H1 (cell line): ENCODE results near the gene HRNR. TPM values are rescaled to one million over a fixed set of nuclear protein-coding genes. Genes with fewer than 3 reads are reported as not detected.

Experiments
- CTCF ChIA-PET: fragments of 300-600 bp; sonication (Branson Sonifier 250); formaldehyde crosslinking; loops from one replicate; lab custom pipeline; 2021; ENCODE audit not compliant: partially characterized antibody; lab: Charles Lee
- POLR2A ChIA-PET: fragments of 300-600 bp; sonication (Branson Sonifier 250); formaldehyde crosslinking; loops from one replicate; lab custom pipeline; 2021; ENCODE audit warnings: inconsistent platforms; ENCODE audit not compliant: partially characterized antibody; lab: Charles Lee
- DNase-seq, 2 experiments: peaks; one replicate each; pipeline versions ENCODE4 v3.0.0 to v3.0.0-alpha.2; 2010 to 2022; ENCODE audit warnings: low spot score in 2 of 2, low read depth in 1 of 2, mixed read lengths in 1 of 2
- FAIRE-seq: peaks from 2 replicates; lab custom pipeline; 2011; peaks lifted over from hg19 to GRCh38; lab: Jason Lieb, UNC
- H2AFZ ChIP-seq: 2 replicates; pipeline ENCODE4 v1.8.1; 2012; ENCODE audit warnings: low read length, inconsistent platforms
- H2AK5ac ChIP-seq: 2 replicates; pipeline ENCODE4 v1.6.1; 2013; ENCODE audit warnings: low read depth, low read length
- H2BK120ac ChIP-seq: replicated peaks from 2 replicates; pipeline ENCODE3; 2013; ENCODE audit warnings: low read depth, low read length, inconsistent platforms
- H2BK12ac ChIP-seq: 2 replicates; pipeline ENCODE4 v1.6.1; 2013; ENCODE audit warnings: low read depth, low read length
- H2BK15ac ChIP-seq: 2 replicates; pipeline ENCODE4 v1.6.1; 2013; ENCODE audit warnings: low read length
- H2BK20ac ChIP-seq: 2 replicates; pipeline ENCODE4 v1.6.1; 2013; ENCODE audit warnings: low read length
- H2BK5ac ChIP-seq: 2 replicates; pipeline ENCODE4 v1.6.1; 2013; ENCODE audit warnings: low read depth, low read length
- H3K14ac ChIP-seq: 2 replicates; pipeline ENCODE4 v1.6.1; 2013; ENCODE audit warnings: inconsistent platforms; ENCODE audit not compliant: insufficient read length
- H3K18ac ChIP-seq: 2 replicates; pipeline ENCODE4 v1.6.1; 2013; ENCODE audit warnings: low read length; ENCODE audit errors: extremely low read depth
- H3K23ac ChIP-seq: 2 replicates; pipeline ENCODE4 v1.6.1; 2013; ENCODE audit warnings: inconsistent platforms; ENCODE audit not compliant: insufficient read length
- H3K23me2 ChIP-seq: 2 replicates; pipeline ENCODE4 v1.6.1; 2013; ENCODE audit warnings: low read depth, low read length
- H3K27ac ChIP-seq: 2 replicates; pipeline ENCODE4 v1.6.1; 2011; ENCODE audit warnings: low read depth, low read length, inconsistent platforms
- H3K27me3 ChIP-seq, 4 experiments: replicated peaks in 1 of 4; 1 replicate in 1 of 4; 2 replicates in 3 of 4; pipeline versions ENCODE4 v1.6.1 to v1.8.1; 2011 to 2013; ENCODE audit warnings: low read length in 3 of 4, mild to moderate bottlenecking in 3 of 4, inconsistent platforms in 2 of 4, mixed read lengths in 2 of 4, moderate library complexity in 1 of 4; ENCODE audit not compliant: control insufficient read depth in 3 of 4, insufficient read depth in 3 of 4; ENCODE audit errors: extremely low read depth in 1 of 4
- H3K36me3 ChIP-seq, 4 experiments: 2 replicates each; pipeline versions ENCODE4 v1.6.1 to v1.8.1; 2011 to 2013; ENCODE audit warnings: mild to moderate bottlenecking in 4 of 4, low read length in 3 of 4, moderate library complexity in 2 of 4, control low read depth in 1 of 4, inconsistent platforms in 1 of 4; ENCODE audit not compliant: insufficient read depth in 4 of 4, control insufficient read depth in 2 of 4
- H3K4ac ChIP-seq: replicated peaks from 2 replicates; pipeline ENCODE3; 2013; ENCODE audit warnings: low read length, low read depth, mixed read lengths, inconsistent platforms; ENCODE audit not compliant: insufficient read length
- H3K4me1 ChIP-seq, 4 experiments: replicated peaks in 1 of 4; 1 replicate in 1 of 4; 2 replicates in 3 of 4; pipeline versions ENCODE4 v1.6.1 to v1.8.1; 2011 to 2013; ENCODE audit warnings: low read length in 3 of 4, inconsistent platforms in 2 of 4, mixed read lengths in 1 of 4; ENCODE audit not compliant: insufficient read depth in 4 of 4, control insufficient read depth in 3 of 4
- H3K4me2 ChIP-seq, 2 experiments: 2 replicates each; pipeline versions ENCODE4 v1.6.1 to v1.8.1; 2011 to 2013; ENCODE audit warnings: low read depth in 2 of 2, low read length in 2 of 2, control low read depth in 1 of 2, inconsistent platforms in 1 of 2, mild to moderate bottlenecking in 1 of 2; ENCODE audit not compliant: insufficient read depth in 1 of 2
- H3K4me3 ChIP-seq, 4 experiments: fragments of 200-600, 300-600 bp in 1 of 4; sonication (generic), shearing (Covaris generic), sonication (Bioruptor Twin) in 1 of 4; 2 replicates each; pipeline versions ENCODE4 v1.5.1 to v1.8.1; 2011 to 2016; ENCODE audit warnings: low read length in 4 of 4, low read depth in 3 of 4, control low read depth in 2 of 4, inconsistent platforms in 2 of 4, mild to moderate bottlenecking in 2 of 4, mixed read lengths in 1 of 4, moderate library complexity in 1 of 4; ENCODE audit not compliant: insufficient read depth in 2 of 4; ENCODE audit errors: extremely low read depth in 1 of 4
- H3K56ac ChIP-seq: replicated peaks from 2 replicates; pipeline ENCODE3; 2013; ENCODE audit warnings: low read depth, mild to moderate bottlenecking, mixed read lengths, low read length, inconsistent platforms; ENCODE audit not compliant: insufficient read length
- H3K79me1 ChIP-seq: 2 replicates; pipeline ENCODE4 v1.6.1; 2013; ENCODE audit warnings: low read depth, low read length, control low read depth
- H3K79me2 ChIP-seq, 2 experiments: 2 replicates each; pipeline versions ENCODE4 v1.6.1 to v1.8.1; 2012 to 2013; ENCODE audit warnings: low read length in 2 of 2, mild to moderate bottlenecking in 2 of 2, inconsistent platforms in 1 of 2; ENCODE audit not compliant: insufficient read depth in 2 of 2, control insufficient read depth in 1 of 2
- H3K9ac ChIP-seq, 4 experiments: replicated peaks in 1 of 4; 1 replicate in 1 of 4; 2 replicates in 3 of 4; pipeline versions ENCODE4 v1.6.1 to v1.8.1; 2011 to 2013; ENCODE audit warnings: low read depth in 3 of 4, low read length in 3 of 4, control low read depth in 2 of 4, mild to moderate bottlenecking in 2 of 4, moderate library complexity in 2 of 4, inconsistent platforms in 1 of 4; ENCODE audit errors: extremely low read depth in 1 of 4
- H3K9me3 ChIP-seq, 2 experiments: 2 replicates each; pipeline versions ENCODE4 v1.6.1 to v1.8.1; 2012 to 2013; ENCODE audit warnings: mild to moderate bottlenecking in 2 of 2, moderate library complexity in 2 of 2, control low read depth in 1 of 2, inconsistent platforms in 1 of 2, low read depth in 1 of 2, low read length in 1 of 2, mixed read lengths in 1 of 2; ENCODE audit not compliant: insufficient read depth in 2 of 2
- H4K20me1 ChIP-seq, 2 experiments: replicated peaks in 1 of 2; 2 replicates each; pipeline versions ENCODE3 to v1.8.1; 2011 to 2013; ENCODE audit warnings: inconsistent platforms in 2 of 2, low read length in 2 of 2, mild to moderate bottlenecking in 1 of 2; ENCODE audit not compliant: insufficient read depth in 2 of 2, control insufficient read depth in 1 of 2
- H4K5ac ChIP-seq: 2 replicates; pipeline ENCODE4 v1.6.1; 2013; ENCODE audit warnings: low read length, low read depth, mixed read lengths, inconsistent platforms; ENCODE audit not compliant: insufficient read length
- H4K8ac ChIP-seq: 2 replicates; pipeline ENCODE4 v1.8.0; 2013; ENCODE audit warnings: mild to moderate bottlenecking, moderate library complexity, low read length, inconsistent platforms; ENCODE audit not compliant: insufficient read depth; ENCODE audit errors: extremely low read depth
- H4K91ac ChIP-seq: replicated peaks from 2 replicates; pipeline ENCODE3; 2013; ENCODE audit warnings: low read length, mixed read lengths, inconsistent platforms; ENCODE audit not compliant: insufficient read length
- CEBPB ChIP-seq: IDR thresholded peaks from 2 replicates; pipeline ENCODE4 v1.6.1; 2012; ENCODE audit warnings: low read depth, low read length
- CREB1 ChIP-seq: IDR thresholded peaks from 2 replicates; pipeline ENCODE4 v1.6.1; 2012; ENCODE audit warnings: inconsistent platforms
- JUN ChIP-seq: IDR thresholded peaks from 2 replicates; pipeline ENCODE4 v1.6.1; 2011; ENCODE audit warnings: low read depth, mild to moderate bottlenecking, improper control_type of control experiment, low read length
- KDM5A ChIP-seq: fragments of 200-600 bp; IDR thresholded peaks from 2 replicates; pipeline ENCODE4 v1.7.1; 2012; ENCODE audit warnings: mild to moderate bottlenecking, low read length, inconsistent platforms, mixed read lengths
- POLR2A ChIP-seq, 2 experiments: IDR thresholded peaks; 1 replicate in 1 of 2; 2 replicates in 1 of 2; pipeline ENCODE4 v1.6.1; 2011; ENCODE audit warnings: low read depth in 2 of 2, low read length in 2 of 2, mild to moderate bottlenecking in 2 of 2; ENCODE audit errors: control extremely low read depth in 1 of 2
- SP4 ChIP-seq: IDR thresholded peaks from 2 replicates; pipeline ENCODE4 v1.6.1; 2012; ENCODE audit warnings: low read length, inconsistent platforms
- WGBS, 2 experiments: shearing (Covaris generic) in 1 of 2; methylation state at CpG; one replicate each; pipeline versions ENCODE4 v1.1.6 to v1.1.7; 2013 to 2015; ENCODE audit warnings: low lambda C conversion rate in 2 of 2, mixed read lengths in 2 of 2, inconsistent platforms in 1 of 2, low coverage in 1 of 2, missing lambda C conversion rate in 1 of 2; ENCODE audit not compliant: insufficient replicate concordance in 2 of 2, insufficient coverage in 1 of 2, insufficient read length in 1 of 2; ENCODE audit errors: extremely low coverage in 1 of 2, missing lambda C conversion rate in 1 of 2; 5-methylcytosine and 5-hydroxymethylcytosine counted together
- polyA plus RNA-seq, 7 experiments: library from polyadenylated mRNA; depleted of rRNA in 3 of 7; stranded (reverse) in 5 of 7; unstranded in 2 of 7; fragments of >200 nt in 5 of 7; fragments of 200-250 nt in 2 of 7; gene quantifications; 1 replicate in 5 of 7; 2 replicates in 1 of 7; 4 replicates in 1 of 7; pipeline versions ENCODE4 v1.2.1 to v1.2.3, GENCODE V29; 2011 to 2013; ENCODE audit warnings: missing spikeins in 2 of 7, mixed read lengths in 2 of 7
- total RNA-seq: library from RNA; stranded (reverse); fragmentation: NEBNext Ultra II Directional; extraction: Animal tissue kit (Norgen Biotek cat#: 25700); gene quantifications from 2 replicates; pipeline ENCODE4 v1.2.1, GENCODE V29; 2021

HRNR gene
- total and polyA plus RNA-seq, 2 of the 8 experiments (the other 6 are each of a cell fraction or from before 2014, with no cell fraction given) = not detected

DNA sequence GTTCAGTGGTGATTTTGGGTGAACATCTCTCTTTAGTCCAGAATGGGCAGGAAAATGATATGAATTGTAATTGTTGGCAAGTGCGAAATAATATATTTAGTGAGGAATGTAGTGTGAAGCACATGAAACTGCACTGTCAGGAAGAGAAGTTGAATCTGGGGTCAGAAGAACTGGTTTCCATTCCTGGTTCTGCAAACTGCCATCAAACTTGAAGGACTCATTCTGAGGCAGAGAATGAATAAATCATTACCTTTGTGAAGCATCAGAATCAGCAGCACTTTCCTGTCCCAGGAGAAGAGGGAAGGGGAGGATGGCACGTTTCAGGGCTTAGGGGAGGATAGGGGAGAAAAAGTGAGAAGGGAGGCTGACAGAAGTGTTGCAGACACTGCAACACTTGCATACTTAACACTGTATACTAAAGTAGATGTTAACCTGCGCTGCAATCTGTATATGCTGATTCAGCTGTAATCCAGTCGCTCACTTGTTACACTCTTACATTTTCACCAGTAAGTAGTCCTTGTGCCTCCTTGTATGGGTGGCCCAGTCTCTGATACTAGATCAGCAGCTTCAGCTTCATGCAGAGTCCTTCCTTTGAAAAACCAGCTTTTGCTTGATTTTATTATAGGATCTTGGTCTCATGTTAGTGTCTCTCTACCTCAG lies 54.5 kb downstream of the HRNR start:
- DNase-seq = no peak
- FAIRE-seq = no peak
- Histone ChIP-seq H3K14ac (no peak overlapping the region), H3K18ac (no peak overlapping the region), H3K23me2 (no peaks in the 10 kb centered on the region), H3K27me3 (no peaks in the 10 kb centered on the region), H3K4me2 (no peak overlapping the region), H3K4me1 (no peaks in the 10 kb centered on the region), H3K9ac (no peak overlapping the region), H2BK120ac (no peak overlapping the region), H3K9me3 (peaks cover 72 to 96% of the 10 kb centered on the region in 2 experiments), H4K8ac (no peak overlapping the region), H2BK12ac (no peak overlapping the region), H3K4me3 (no peak overlapping the region), H3K23ac (no peak overlapping the region), H3K56ac (no peak overlapping the region), H4K5ac (no peak overlapping the region), H2AFZ (no peak overlapping the region), H2BK15ac (no peak overlapping the region), H3K79me1 (no peaks in the 10 kb centered on the region), H3K4ac (no peak overlapping the region), H3K36me3 (no peaks in the 10 kb centered on the region), H3K27ac (no peak overlapping the region), H4K20me1 (no peaks in the 10 kb centered on the region), H2BK5ac (no peak overlapping the region), H3K79me2 (no peaks in the 10 kb centered on the region), H2AK5ac (no peak overlapping the region), H4K91ac (no peak overlapping the region), H2BK20ac (no peak overlapping the region)
- ChIA-PET POLR2A (no interaction called here), CTCF (interaction anchor here (1.0 kb wide), 2 partner anchors 117 to 300 kb away, joined by 3 read pairs; no protein-coding TSS in a partner anchor)
- TF ChIP-seq CREB1 = no peak
- no peak for TF ChIP-seq SP4
- TF ChIP-seq KDM5A = no peak
- TF ChIP-seq POLR2A (IDR thresholded peaks at IDR 0.05; ENCODE audit: control extremely low read depth in 1 of 2, low read depth in 2 of 2, low read length in 2 of 2) = no peak
- TF ChIP-seq JUN = no peak
- TF ChIP-seq CEBPB = no peak
- WGBS, 2 experiments = 61% methylated on average over 4 of the region's 4 CpGs; no CpG with 5 or more reads in 1 of the 2 experiments
